ENCODE data around the gene TNFRSF25. TPM values are rescaled to one million over a fixed set of nuclear protein-coding genes. Genes with fewer than 3 reads are reported as not detected.
A peak's percentile ranks its signal among the peaks of the same experiment; 100 is the strongest.
"Not testable (repeated sequence)": the region's sequence is repeated elsewhere in the genome, so short reads cannot be mapped to it uniquely, and the experiment has no call there.

TNFRSF25 gene
- total and polyA plus RNA-seq, 7 experiments from 2014 or later: 17.3 to 352 (median 177) TPM

DNA sequence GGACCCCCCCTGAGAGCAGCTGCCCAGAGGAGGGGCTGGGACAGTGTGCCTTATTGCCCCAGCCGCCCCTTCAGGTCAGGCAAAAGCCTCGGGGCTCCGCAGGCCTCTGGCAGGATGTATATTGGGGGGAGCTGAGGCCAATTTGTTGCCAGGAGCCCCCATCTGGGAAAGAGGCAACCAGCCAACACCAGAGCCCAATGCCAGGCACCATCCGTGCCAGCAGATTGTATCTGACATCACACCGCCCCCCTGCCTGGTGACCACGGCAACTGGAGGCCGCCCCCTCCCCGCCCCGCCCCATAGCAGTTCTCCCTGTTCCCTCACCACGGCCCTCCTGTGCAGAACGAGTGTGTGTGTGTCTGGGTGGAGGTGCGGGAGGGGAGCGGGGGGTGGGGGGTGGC is 29.1 kb upstream of the TNFRSF25 start:
- Histone ChIP-seq H3K4me3 (ENCODE audit: low read length) (no peak overlapping the region), H3K4me1 (ENCODE audit: control insufficient read depth in 2 of 2, insufficient read depth in 2 of 2, low read length in 2 of 2) (peaks cover 13 to 31% of the 10 kb centered on the region in 2 donors), H3K27ac (ENCODE audit: low read depth, low read length) (peak overlapping the region; percentile 6), H3K9me3 (ENCODE audit: control insufficient read depth in 2 of 3, low read length in 3 of 3) (no peaks in the 10 kb centered on the region), H3K36me3 (ENCODE audit: control insufficient read depth in 2 of 3, insufficient read depth in 3 of 3, low read length in 3 of 3) (peaks cover 0 to 4% (median 0%) of the 10 kb centered on the region in 3 experiments), H3K27me3 (ENCODE audit: control insufficient read depth in 2 of 2, insufficient read depth in 2 of 2, low read length in 2 of 2) (no peaks in the 10 kb centered on the region)
- DNase-seq (peak in 1 of 9 donors; percentile 58), ATAC-seq (no peak)
- intact Hi-C loops (cut with micrococcal nuclease): no loop called here
- Mint-ChIP-seq H3K9me3 (no peaks in the 10 kb centered on the region), H3K4me1 (peaks cover 21 to 56% (median 43%) of the 10 kb centered on the region in 7 donors), H3K36me3 (peaks cover 0 to 2% (median 0%) of the 10 kb centered on the region in 5 donors), H3K27ac (peak overlapping the region in 5 of 9 donors; percentile 1 to 79 (median 54)), H3K4me3 (peak overlapping the region in 3 of 10 donors; percentile 53 to 75 (median 55)), H3K27me3 (peaks cover 0 to 33% (median 0%) of the 10 kb centered on the region in 5 donors)
- POLR2A ChIA-PET: interaction anchor here (1.4 to 1.8 kb wide), 4 partner anchors 35 to 105 kb away, joined by 4 to 5 read pairs (median 4); no protein-coding TSS in a partner anchor
- CTCF ChIA-PET: no interaction called here

DNA sequence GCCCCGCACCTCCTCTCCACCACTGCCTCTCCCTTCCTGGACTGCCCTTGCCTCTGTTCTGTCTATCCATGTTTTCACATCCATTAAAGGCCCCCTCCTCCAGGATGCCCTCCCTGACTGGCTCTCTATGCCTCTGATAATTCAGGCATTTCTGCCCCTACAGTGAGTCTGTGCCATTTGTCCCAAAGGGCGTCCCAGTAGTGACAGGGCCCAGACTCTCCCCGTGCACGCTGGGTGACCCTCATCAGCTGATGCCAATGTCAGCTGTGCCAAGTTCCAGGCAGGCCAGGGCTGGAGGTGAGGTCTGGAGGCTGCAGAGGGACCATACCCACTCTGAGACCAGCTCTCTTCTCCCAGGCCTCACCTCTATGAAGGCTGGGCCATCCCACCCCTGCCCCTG is 28.7 kb upstream of the TNFRSF25 start:
- Mint-ChIP-seq H3K27ac (peak overlapping the region in 7 of 9 donors; percentile 1 to 79 (median 62)), H3K4me3 (peak overlapping the region in 1 of 10 donors; percentile 41), H3K9me3 (no peaks in the 10 kb centered on the region), H3K4me1 (peaks cover 21 to 56% (median 43%) of the 10 kb centered on the region in 7 donors), H3K36me3 (peaks cover 0 to 2% (median 0%) of the 10 kb centered on the region in 5 donors), H3K27me3 (peaks cover 0 to 33% (median 0%) of the 10 kb centered on the region in 5 donors)
- DNase-seq: no peak
- CTCF ChIA-PET: no interaction called here
- H3K36me3 ChIP-seq (ENCODE audit: control insufficient read depth in 2 of 3, insufficient read depth in 3 of 3, low read length in 3 of 3): peaks cover 0 to 4% (median 0%) of the 10 kb centered on the region in 3 experiments
- peak overlapping the region; percentile 6 for H3K27ac ChIP-seq (ENCODE audit: low read depth, low read length)
- ATAC-seq: no peak
- no peak overlapping the region for H3K4me3 ChIP-seq (ENCODE audit: low read length)
- no peaks in the 10 kb centered on the region for H3K9me3 ChIP-seq (ENCODE audit: control insufficient read depth in 2 of 3, low read length in 3 of 3)
- H3K27me3 ChIP-seq (ENCODE audit: control insufficient read depth in 2 of 2, insufficient read depth in 2 of 2, low read length in 2 of 2): no peaks in the 10 kb centered on the region
- POLR2A ChIA-PET: interaction anchor here (1.0 to 1.6 kb wide), 3 partner anchors 35 to 107 kb away, joined by 3 to 5 read pairs (median 4); no protein-coding TSS in a partner anchor
- intact Hi-C loops (cut with micrococcal nuclease): no loop called here
- peaks cover 14 to 31% of the 10 kb centered on the region in 2 donors for H3K4me1 ChIP-seq (ENCODE audit: control insufficient read depth in 2 of 2, insufficient read depth in 2 of 2, low read length in 2 of 2)

DNA sequence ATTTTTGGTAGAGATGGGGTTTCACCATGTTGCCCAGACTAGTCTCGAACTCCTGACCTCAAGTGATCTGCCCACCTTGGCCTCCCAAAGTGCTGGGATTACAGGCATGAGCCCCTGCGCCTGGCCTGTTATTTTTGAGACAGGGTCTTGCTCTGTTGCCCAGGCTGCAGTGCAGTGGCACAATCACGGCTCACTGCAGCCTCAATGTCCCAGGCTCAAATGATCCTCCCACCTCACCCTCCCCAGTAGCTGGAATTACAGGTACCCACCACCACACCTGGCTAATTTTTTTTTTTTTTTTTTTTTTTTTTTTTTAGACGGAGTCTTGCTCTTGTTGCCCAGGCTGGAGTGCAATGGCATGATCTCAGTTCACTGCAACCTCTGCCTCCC is 27.9 kb upstream of the TNFRSF25 start:
- ATAC-seq; H3K36me3 Mint-ChIP-seq; H3K27me3 ChIP-seq (ENCODE audit: control insufficient read depth in 2 of 2, insufficient read depth in 2 of 2, low read length in 2 of 2); H3K9me3 Mint-ChIP-seq; DNase-seq; H3K36me3 ChIP-seq (ENCODE audit: control insufficient read depth in 2 of 3, insufficient read depth in 3 of 3, low read length in 3 of 3); H3K9me3 ChIP-seq (ENCODE audit: control insufficient read depth in 2 of 3, low read length in 3 of 3); H3K27ac ChIP-seq (ENCODE audit: low read depth, low read length); H3K4me3 ChIP-seq (ENCODE audit: low read length); H3K4me3 Mint-ChIP-seq; intact Hi-C loops (cut with micrococcal nuclease): not testable (repeated sequence)
- ChIA-PET POLR2A (interaction anchor here (0.9 to 1.0 kb wide), 2 partner anchors 51 to 108 kb away, joined by 3 read pairs; no protein-coding TSS in a partner anchor), CTCF (interaction anchor here (1.0 kb wide), 1 partner anchor 34 kb away, joined by 3 read pairs; no protein-coding TSS in a partner anchor)
- Mint-ChIP-seq H3K27me3 (peaks cover 0 to 26% (median 0%) of the 10 kb centered on the region in 5 donors), H3K27ac (peak overlapping the region in 3 of 9 donors; percentile 54 to 84 (median 66)), H3K4me1 (peaks cover 21 to 51% (median 43%) of the 10 kb centered on the region in 7 donors)
- peaks cover 14 to 31% of the 10 kb centered on the region in 2 donors for H3K4me1 ChIP-seq (ENCODE audit: control insufficient read depth in 2 of 2, insufficient read depth in 2 of 2, low read length in 2 of 2)

DNA sequence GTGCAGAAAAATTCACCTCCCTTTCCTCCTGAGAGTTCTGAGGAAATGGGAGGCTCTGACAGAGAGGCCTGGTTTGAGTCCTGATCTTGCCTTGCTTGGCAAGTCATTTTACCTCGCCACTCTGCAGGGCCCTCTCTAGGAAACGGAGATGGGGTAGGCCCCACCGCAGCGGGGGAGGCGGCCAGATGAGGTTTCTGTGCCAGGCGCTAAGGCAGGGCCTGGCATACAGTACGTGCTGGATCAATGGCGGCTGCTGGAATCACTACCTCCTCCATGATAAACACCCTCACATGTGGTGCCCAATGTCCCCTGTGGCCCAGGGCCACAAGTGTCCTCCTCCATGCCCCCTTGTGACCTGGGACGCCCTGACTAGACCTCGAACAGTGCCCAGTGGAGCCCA is 26.0 kb upstream of the TNFRSF25 start:
- POLR2A ChIA-PET: interaction anchor here (0.8 to 2.5 kb wide), 8 partner anchors 16 to 112 kb away, joined by 3 to 22 read pairs (median 4); partner anchors contain the start of gene NOL9

DNA sequence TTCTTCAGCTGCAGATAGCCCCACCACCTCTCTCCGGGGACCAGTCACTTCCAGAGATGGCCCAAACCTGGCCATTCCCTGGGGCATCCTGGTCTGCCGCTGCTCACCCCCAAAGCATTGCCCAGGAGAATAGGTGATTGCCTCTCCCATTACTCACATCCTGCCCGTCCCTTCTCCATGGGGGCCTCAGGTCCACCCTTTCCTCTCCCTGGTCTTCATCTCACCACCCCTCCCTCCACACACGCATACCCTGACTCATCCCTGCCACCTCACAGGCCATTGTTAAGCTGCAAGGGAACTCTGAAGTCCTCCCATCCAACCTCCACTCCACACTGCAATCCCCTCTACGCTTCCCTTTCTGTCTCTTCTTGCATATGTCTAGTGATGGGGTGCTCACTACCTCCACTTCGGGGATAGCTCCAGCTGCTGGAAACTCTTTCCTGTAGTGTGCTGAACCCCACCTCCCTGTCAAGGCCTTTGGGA is 25.5 kb upstream of the TNFRSF25 start, which contains the start of gene PLEKHG5:
TSS of gene PLEKHG5 (minus strand) at position 188 of the 483 bp plus-strand sequence. CDS start 14,096 bp downstream, outside the sequence.
- intact Hi-C loops (cut with micrococcal nuclease): loop anchor here in 1 of 2 donors (2.0 kb wide), 2 partner anchors 69 to 293 kb away; partner anchors contain the start of gene CAMTA1
- Histone ChIP-seq H3K4me1 (ENCODE audit: control insufficient read depth in 2 of 2, insufficient read depth in 2 of 2, low read length in 2 of 2) (peaks cover 10 to 22% of the 10 kb centered on the region in 2 donors), H3K27ac (ENCODE audit: low read depth, low read length) (peak within 1 kb of the TSS; percentile 71), H3K9me3 (ENCODE audit: control insufficient read depth in 2 of 3, low read length in 3 of 3) (no peaks in the 10 kb centered on the region), H3K36me3 (ENCODE audit: control insufficient read depth in 2 of 3, insufficient read depth in 3 of 3, low read length in 3 of 3) (peaks cover 0 to 4% (median 0%) of the 10 kb centered on the region in 3 experiments), H3K4me3 (ENCODE audit: low read length) (peak within 1 kb of the TSS; percentile 80), H3K27me3 (ENCODE audit: control insufficient read depth in 2 of 2, insufficient read depth in 2 of 2, low read length in 2 of 2) (no peaks in the 10 kb centered on the region)
- POLR2A ChIA-PET: interaction anchor here (0.7 to 2.5 kb wide), 11 partner anchors 16 to 109 kb away, joined by 3 to 22 read pairs (median 5); partner anchors contain the start of genes NOL9 and TNFRSF25
- peaks cover 0 to 2% (median 0%) of the 10 kb centered on the region in 5 donors for H3K36me3 Mint-ChIP-seq
- DNase-seq (no peak), ATAC-seq (no peak)
- H3K27ac Mint-ChIP-seq: peak within 1 kb of the TSS; percentile 44 to 97 (median 73)
- peaks cover under 1 to 24% (median 3%) of the 10 kb centered on the region in 5 donors for H3K27me3 Mint-ChIP-seq
- H3K4me1 Mint-ChIP-seq: peaks cover 20 to 46% (median 36%) of the 10 kb centered on the region in 7 donors
- H3K9me3 Mint-ChIP-seq: no peaks in the 10 kb centered on the region
- peak within 1 kb of the TSS; percentile 63 to 87 (median 78) for H3K4me3 Mint-ChIP-seq
- CTCF ChIA-PET: interaction anchor here (0.8 to 4.1 kb wide), 6 partner anchors 18 to 109 kb away, joined by 3 to 32 read pairs (median 6); partner anchors contain the start of genes NOL9 and TAS1R1

More for the DNA sequence above, 26.0 kb upstream of the TNFRSF25 start:
- ATAC-seq: no peak
- Histone ChIP-seq H3K4me3 (ENCODE audit: low read length) (no peak overlapping the region), H3K9me3 (ENCODE audit: control insufficient read depth in 2 of 3, low read length in 3 of 3) (no peaks in the 10 kb centered on the region), H3K36me3 (ENCODE audit: control insufficient read depth in 2 of 3, insufficient read depth in 3 of 3, low read length in 3 of 3) (peaks cover 0 to 4% (median 0%) of the 10 kb centered on the region in 3 experiments), H3K4me1 (ENCODE audit: control insufficient read depth in 2 of 2, insufficient read depth in 2 of 2, low read length in 2 of 2) (peaks cover 10 to 23% of the 10 kb centered on the region in 2 donors), H3K27me3 (ENCODE audit: control insufficient read depth in 2 of 2, insufficient read depth in 2 of 2, low read length in 2 of 2) (no peaks in the 10 kb centered on the region), H3K27ac (ENCODE audit: low read depth, low read length) (no peak overlapping the region)
- Mint-ChIP-seq H3K4me3 (peak overlapping the region in 9 of 10 donors; percentile 63 to 87 (median 80)), H3K27ac (peak overlapping the region in 8 of 9 donors; percentile 44 to 80 (median 63)), H3K36me3 (peaks cover 0 to 2% (median 0%) of the 10 kb centered on the region in 5 donors), H3K9me3 (no peaks in the 10 kb centered on the region), H3K4me1 (peaks cover 18 to 46% (median 36%) of the 10 kb centered on the region in 7 donors), H3K27me3 (peaks cover 0 to 25% (median 0%) of the 10 kb centered on the region in 5 donors)
- intact Hi-C loops (cut with micrococcal nuclease): loop anchor here in 1 of 2 donors (2.0 kb wide), 2 partner anchors 69 to 293 kb away; partner anchors contain the start of gene CAMTA1
- CTCF ChIA-PET: interaction anchor here (1.1 to 4.1 kb wide), 5 partner anchors 54 to 89 kb away, joined by 3 to 32 read pairs (median 7); partner anchors contain the start of genes NOL9 and TAS1R1
- DNase-seq: peak in 1 of 9 donors; percentile 40

DNA sequence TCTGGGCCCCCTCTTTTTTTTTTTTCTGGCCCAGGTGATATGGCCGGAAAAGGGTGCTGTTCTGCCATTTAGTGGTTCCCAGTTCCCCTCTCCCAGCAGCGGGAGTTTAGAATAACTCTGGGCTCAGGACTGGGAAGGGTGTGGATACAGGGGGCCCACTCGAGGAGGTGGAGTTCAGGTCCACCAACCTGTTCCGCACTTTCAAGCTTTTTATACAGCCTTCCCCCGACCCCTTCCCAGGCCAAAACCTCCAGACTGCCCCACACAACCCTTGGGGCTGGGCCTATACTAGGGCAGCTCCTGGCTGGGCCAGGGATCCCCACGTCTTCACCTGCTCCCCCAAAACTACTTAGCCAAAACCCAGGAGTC is 25.1 kb upstream of the TNFRSF25 start:
- Histone ChIP-seq H3K27me3 (ENCODE audit: control insufficient read depth in 2 of 2, insufficient read depth in 2 of 2, low read length in 2 of 2) (peaks cover 0 to 3% of the 10 kb centered on the region in 2 donors), H3K9me3 (ENCODE audit: control insufficient read depth in 2 of 3, low read length in 3 of 3) (no peaks in the 10 kb centered on the region), H3K27ac (ENCODE audit: low read depth, low read length) (peak overlapping the region; percentile 71), H3K4me1 (ENCODE audit: control insufficient read depth in 2 of 2, insufficient read depth in 2 of 2, low read length in 2 of 2) (peaks cover 13 to 22% of the 10 kb centered on the region in 2 donors), H3K4me3 (ENCODE audit: low read length) (peak overlapping the region; percentile 80), H3K36me3 (ENCODE audit: control insufficient read depth in 2 of 3, insufficient read depth in 3 of 3, low read length in 3 of 3) (peaks cover 0 to 4% (median 0%) of the 10 kb centered on the region in 3 experiments)
- intact Hi-C loops (cut with micrococcal nuclease): loop anchor here in 1 of 2 donors (2.0 kb wide), 2 partner anchors 68 to 294 kb away; partner anchors contain the start of gene CAMTA1
- Mint-ChIP-seq H3K9me3 (no peaks in the 10 kb centered on the region), H3K36me3 (peaks cover 0 to 2% (median 0%) of the 10 kb centered on the region in 5 donors), H3K27ac (peak overlapping the region; percentile 18 to 97 (median 73)), H3K27me3 (peaks cover 5 to 24% (median 7%) of the 10 kb centered on the region in 5 donors), H3K4me3 (peak overlapping the region; percentile 63 to 87 (median 78)), H3K4me1 (peaks cover 24 to 46% (median 37%) of the 10 kb centered on the region in 7 donors)
- CTCF ChIA-PET: interaction anchor here (0.8 to 4.1 kb wide), 9 partner anchors 18 to 156 kb away, joined by 3 to 32 read pairs (median 4); partner anchors contain the start of genes NOL9 and TAS1R1
- no peak for DNase-seq
- POLR2A ChIA-PET: interaction anchor here (0.6 to 2.5 kb wide), 14 partner anchors 8 to 125 kb away, joined by 3 to 22 read pairs (median 5); partner anchors contain the start of genes NOL9 and TNFRSF25
- no peak for ATAC-seq

Measured in naive thymus-derived CD4-positive, alpha-beta T cell (primary cell).